NCI-H524 (cell line): ENCODE measurements around the gene ORMDL3.
"Not testable (repeated sequence)": the region's sequence is repeated elsewhere in the genome, so short reads cannot be mapped to it uniquely, and the experiment has no call there.

Experiments
- DNase-seq, 2 experiments: peaks; one replicate each; lab custom pipeline; 2025; lab: John Stamatoyannopoulos, UW

ORMDL3 gene

DNA sequence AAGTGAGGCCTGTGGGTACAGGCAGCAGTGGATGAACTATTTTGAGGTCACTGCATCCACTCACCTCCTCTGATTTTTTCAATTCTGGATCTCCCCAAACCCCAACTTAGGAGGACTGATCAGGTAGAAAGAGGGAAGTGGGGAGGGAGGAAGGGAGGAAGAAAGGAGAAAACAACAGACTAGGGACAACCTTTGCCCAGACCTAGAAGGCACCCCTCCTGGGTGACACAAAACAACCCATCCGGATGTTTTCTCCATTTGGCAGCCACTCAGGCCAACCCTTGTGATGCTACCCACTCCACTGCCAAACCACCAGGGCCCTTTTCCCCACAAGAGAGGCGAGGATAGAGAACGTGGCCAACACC is 2.7 kb downstream of the ORMDL3 start:
- DNase-seq = no peak

DNA sequence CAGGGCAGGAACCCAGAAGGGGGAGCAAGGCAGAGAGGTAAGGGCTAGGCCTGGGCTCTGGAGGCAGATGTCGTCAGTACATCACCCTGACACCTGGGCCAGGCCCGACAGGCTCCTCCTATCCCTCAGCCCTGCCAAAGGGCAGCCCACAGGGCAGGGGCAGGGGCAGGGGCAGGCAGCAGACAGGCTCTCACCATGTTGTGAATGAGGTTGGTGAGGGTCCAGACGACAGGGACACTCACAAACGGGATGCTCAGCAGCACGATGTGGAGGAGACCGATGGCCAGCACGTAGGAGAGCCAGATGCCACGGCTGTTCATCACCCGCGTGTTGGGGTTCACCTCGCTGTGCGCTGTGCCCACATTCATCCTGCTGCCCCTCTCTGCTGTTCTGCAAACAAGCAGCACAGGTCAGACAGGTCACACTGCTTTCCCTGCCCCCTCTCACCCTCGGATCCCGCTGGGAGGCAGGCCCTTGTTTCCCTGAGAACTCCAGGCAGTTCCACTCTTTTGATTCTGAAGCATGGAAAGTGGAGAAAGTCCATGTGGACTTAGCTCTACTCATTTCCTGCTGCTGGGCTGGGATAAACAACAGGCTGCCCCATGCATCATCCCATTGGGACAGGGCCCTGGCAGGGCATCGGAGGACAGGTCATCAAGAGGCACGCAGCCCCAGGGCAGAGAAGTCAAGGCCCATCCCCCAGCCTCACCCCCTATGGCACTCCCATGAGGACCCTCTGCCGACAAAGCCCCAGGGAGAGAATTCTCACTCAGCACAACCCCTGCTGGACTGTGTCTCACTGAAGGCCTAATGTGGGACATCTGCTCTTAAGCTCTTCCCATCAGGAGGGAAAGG is 3.3 kb downstream of the ORMDL3 start:
- no peak for DNase-seq

GRCh38 chr17:39923230-39923629 is 4.2 kb downstream of the ORMDL3 start:
- DNase-seq = no peak

DNA sequence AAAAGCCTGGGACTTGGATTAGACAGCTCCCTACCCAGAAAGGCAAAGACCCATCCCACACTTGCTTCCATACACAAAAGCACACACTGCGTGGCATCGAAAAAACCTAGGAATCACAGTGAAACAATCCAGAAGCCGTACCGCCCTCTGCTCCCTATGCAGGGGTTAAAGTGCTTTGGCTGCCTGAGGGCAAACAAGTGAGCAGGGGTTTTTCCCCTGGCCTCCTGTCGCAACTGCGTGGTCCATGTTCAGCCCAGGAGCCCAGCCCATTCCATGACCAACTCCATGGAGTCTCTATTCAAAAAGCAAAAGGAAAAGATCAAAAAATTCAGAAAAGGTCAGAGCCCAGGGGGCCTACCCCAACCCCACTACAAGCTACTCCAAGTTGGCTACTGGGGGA is 5.4 kb downstream of the ORMDL3 start:
- no peak for DNase-seq

GRCh38 chr17:39921323-39921722 is 6.1 kb downstream of the ORMDL3 start:
- no peak for DNase-seq

DNA sequence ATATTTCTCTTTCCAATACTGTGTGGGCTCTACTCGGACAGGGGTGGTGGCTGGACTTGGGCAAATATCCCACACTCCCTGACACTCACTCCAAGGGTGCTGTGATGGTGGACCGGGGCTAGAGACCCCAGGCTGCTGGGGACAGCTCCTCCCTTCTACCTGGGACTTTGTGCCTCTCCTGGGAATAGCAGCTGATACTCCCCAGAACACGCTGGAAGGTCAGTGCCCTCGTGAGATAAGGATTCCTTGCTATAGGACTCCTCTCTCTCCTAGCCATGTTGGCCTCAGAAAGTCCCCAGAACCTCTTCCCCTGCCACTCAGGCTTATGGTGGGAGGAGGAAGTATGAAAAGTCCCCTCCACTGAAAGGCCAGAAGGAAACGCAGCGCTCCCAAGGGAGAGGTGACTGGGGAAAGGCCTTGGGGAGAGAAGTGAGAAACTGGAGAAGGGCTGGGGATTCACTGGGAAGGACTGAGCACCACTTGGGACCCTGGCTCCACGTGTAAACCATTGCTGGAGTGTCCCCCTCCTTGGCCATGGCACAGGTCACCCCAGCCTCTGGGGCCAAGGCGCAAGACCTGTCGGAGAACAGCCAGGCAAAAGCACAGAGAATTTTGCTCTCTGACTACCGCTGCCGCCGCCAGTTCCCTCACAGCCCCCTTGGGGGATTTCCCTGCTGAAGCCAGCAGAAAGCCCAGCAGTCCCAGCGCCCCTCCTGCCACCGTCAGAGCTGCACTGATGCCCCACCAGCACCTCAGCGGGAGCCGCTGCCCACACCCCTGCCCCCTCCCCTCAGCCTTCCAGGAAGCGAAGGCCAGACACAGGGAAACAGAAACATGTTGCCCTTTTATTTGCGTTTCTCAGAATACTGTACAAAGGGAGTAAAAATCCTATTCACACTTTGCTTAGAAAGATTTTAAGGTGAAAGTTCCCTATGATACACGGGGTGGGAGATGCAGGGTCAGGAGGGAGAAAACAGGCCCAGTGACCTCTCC is 6.9 kb downstream of the ORMDL3 start:
- DNase-seq = no peak

GRCh38 chr17:39919087-39919683 is 8.2 kb downstream of the ORMDL3 start:
- no peak for DNase-seq

GRCh38 chr17:39916918-39917317 is 10.5 kb downstream of the ORMDL3 start:
- DNase-seq = no peak

DNA sequence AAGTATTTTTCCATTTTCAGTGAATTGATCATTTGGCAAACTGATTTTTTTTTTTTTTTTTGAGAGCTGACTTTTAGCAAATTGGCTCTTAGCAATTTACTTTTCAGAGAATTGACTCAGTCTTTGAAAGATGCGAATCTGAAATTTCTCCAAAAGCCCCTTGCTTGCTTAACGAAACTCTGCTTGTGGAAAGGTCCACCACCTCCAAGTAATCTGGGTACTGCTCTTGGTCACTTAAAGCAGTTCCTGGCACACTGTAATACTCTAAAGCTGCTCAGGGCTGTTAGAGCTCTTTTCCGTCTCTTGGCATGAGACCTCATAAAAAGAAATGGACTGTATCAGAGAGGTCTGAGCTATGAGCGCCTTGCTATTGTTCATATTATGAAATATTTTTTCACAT is 11.8 kb downstream of the ORMDL3 start:
- no peak for DNase-seq

DNA sequence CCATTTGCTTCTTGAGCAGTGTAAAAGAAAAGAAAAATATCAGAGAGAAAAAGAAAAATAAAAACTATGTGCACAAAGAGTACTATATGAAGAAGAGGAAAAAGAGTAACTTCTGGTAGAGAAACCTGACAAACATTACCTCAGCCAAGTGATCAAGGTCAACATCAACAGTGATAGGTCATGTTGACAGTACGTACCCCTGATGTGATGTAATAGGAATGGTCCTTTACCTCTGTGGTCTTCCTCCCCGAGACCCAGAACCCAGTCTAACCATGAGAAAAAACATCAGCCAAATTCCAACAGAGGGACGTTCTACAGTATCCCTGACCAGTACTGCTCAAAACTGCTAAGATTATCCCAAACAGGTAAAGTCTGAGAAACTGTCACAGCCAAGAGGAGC is 13.4 kb downstream of the ORMDL3 start:
- no peak for DNase-seq

- DNase-seq = no peak
Measured at GRCh38 chr17:39908789-39909352, 18.5 kb downstream of the ORMDL3 start.

DNA sequence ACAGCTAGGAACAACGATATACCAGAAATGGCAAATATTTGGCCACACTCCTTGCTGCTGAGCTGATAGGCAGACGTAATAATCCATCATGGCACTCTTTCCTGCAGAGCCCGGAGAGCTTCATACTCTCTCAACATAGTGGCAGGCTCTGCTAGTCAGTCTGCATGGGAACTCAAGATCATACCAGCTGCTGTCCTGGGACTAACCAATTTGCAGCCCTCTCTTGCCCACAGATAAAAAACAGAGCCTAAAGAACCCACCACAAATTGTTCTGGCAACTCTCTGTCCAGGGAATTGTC is 22.5 kb downstream of the ORMDL3 start:
- no peak for DNase-seq

DNA sequence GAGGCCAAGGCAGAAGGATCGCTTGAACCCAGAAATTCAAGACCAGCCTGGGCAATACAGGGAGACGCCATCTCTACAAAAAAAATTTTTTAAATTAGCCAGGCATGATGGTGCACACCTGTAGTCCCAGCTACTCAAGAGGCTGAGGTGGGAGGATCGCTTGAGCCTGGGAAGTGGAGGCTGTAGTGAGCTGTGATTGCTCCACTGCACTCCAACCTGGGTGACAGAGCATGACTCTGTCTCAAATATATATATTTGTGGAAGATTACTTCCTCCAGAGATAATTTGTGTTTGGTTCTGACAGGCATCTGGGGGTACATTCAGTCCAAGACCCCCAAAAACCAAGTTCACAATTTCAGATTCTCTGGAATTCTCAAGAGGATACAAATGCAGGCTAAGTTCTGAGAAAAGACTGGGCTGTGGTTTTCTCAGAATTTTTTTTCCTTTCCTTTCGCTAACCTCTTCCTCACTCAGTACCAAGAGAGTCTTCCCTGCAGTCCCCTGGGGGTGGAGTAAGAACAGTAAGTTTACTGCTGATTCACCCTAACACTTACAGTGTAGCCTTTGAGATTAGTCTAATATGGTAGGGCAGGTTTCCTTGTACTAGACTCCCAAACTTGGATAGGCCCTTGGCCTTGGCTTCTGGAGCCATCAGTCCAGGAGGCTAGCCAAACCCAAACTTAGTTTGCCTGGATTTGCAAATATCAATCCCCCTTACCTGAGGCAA is 24.1 kb downstream of the ORMDL3 start:
- DNase-seq = no peak

GRCh38 chr17:39902027-39902426 is 25.4 kb downstream of the ORMDL3 start:
- not testable (repeated sequence) for DNase-seq

- no peak for DNase-seq
Measured at GRCh38 chr17:39899215-39899614, 28.2 kb downstream of the ORMDL3 start.

GRCh38 chr17:39898088-39898487 is 29.3 kb downstream of the ORMDL3 start:
- DNase-seq = no peak

GRCh38 chr17:39894681-39895376 is 32.6 kb downstream of the ORMDL3 start:
- no peak for DNase-seq

DNA sequence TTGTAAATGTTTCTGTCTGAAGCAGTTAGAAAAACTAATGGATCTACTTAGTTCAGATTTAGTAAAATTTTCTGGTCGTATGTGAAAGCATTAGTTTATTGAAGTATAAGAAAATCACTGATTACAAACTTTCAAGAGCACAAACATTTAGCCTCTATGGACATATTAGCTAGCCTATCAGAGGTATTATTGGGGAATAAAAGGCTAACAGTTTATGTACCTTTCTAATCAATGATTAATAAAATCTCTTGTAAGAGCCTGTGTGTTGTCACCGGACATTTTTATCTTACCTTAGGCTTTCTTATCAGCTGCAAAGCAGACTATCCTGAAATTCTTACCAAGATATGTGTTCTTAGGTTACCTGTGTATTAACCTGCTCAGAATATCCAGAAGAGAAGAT is 38.2 kb downstream of the ORMDL3 start:
- no peak for DNase-seq

- DNase-seq = no peak
Measured at GRCh38 chr17:39887078-39887477, 40.3 kb downstream of the ORMDL3 start.

- DNase-seq = not testable (repeated sequence)
Measured at GRCh38 chr17:39886102-39886501, 41.3 kb downstream of the ORMDL3 start.

DNA sequence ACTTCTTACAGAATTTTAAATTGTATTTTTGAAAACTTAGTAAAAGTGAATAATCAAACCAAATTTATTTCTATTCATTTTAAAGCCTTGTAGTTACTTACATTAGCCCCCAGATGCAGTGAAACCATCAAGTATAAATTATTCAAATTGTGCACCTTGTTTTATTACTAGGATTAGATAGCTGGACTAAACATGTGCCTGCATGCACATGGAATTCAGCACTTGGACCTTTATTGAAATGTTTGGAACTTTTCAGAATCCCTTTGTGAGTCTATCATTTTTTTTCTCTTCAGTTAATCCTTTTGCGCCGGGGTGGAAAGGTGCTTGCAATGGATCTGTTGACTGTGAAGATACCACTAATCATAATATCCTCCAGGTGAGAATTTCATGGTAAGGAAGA is 54.6 kb downstream of the ORMDL3 start:
- DNase-seq = peak in 1 of 2 experiments; percentile 10
